K562 (cell line): ENCODE results near the gene PLK5. TPM values are rescaled to one million over a fixed set of nuclear protein-coding genes. Genes with fewer than 3 reads are reported as not detected.

Experiments used
- BCL6 ChIP-seq: fragments of 250-450 bp; sonication (Bioruptor Pico); IDR thresholded peaks from 2 replicates; pipeline ENCODE4 v1.4.0; 2020
- CHD4 ChIP-seq: fragments of 200-600 bp; sonication (generic); IDR thresholded peaks from 3 replicates; pipeline ENCODE4 v1.6.1; 2012; ENCODE audit warnings: low read depth, mild to moderate bottlenecking, mixed read lengths, low read length, inconsistent platforms; ENCODE audit not compliant: insufficient read depth, insufficient replicate concordance, poor library complexity, severe bottlenecking
- CREBBP ChIP-seq: IDR thresholded peaks from one replicate; pipeline ENCODE4 v1.6.1; 2012; ENCODE audit warnings: low read depth, mild to moderate bottlenecking, control low read depth, inconsistent platforms, low read length
- DPF2 ChIP-seq: fragments of 450-650 bp; IDR thresholded peaks from 2 replicates; pipeline ENCODE4 v1.6.1; 2016
- KAT8 ChIP-seq: fragments of 450-650 bp; IDR thresholded peaks from 2 replicates; pipeline ENCODE4 v1.6.1; 2016; ENCODE audit warnings: low read depth, mild to moderate bottlenecking
- MAFF ChIP-seq: IDR thresholded peaks from 2 replicates; pipeline ENCODE4 v1.6.1; 2012; ENCODE audit warnings: low read length, improper control_type of control experiment
- MECOM ChIP-seq: fragments of 250-450 bp; sonication (Bioruptor Pico); IDR thresholded peaks from 2 replicates; pipeline ENCODE4 v1.8.0; 2022; ENCODE audit warnings: inconsistent platforms
- NEUROD1 ChIP-seq: fragments of 150-350 bp; IDR thresholded peaks from 2 replicates; pipeline ENCODE4 v1.6.1; 2014; ENCODE audit warnings: borderline replicate concordance, low read length, low read depth; ENCODE audit not compliant: partially characterized antibody
- NR0B1 ChIP-seq: fragments of 450-650 bp; IDR thresholded peaks from one replicate; pipeline ENCODE4 v1.6.1; 2018; ENCODE audit warnings: mild to moderate bottlenecking, moderate library complexity; ENCODE audit not compliant: partially characterized antibody
- PTRF ChIP-seq: fragments of 450-650 bp; IDR thresholded peaks from 2 replicates; pipeline ENCODE4 v1.6.1; 2016; ENCODE audit warnings: mild to moderate bottlenecking, missing genetic modification characterization, missing compliant biosample characterization
- RCOR1 ChIP-seq, 2 experiments: IDR thresholded peaks; 2 replicates each; pipeline ENCODE4 v1.6.1; 2012; ENCODE audit warnings: low read depth in 2 of 2, low read length in 2 of 2, borderline replicate concordance in 1 of 2, improper control_type of control experiment in 1 of 2
- SMAD2 ChIP-seq: fragments of 150-350 bp; IDR thresholded peaks from 2 replicates; pipeline ENCODE4 v1.6.1; 2014; ENCODE audit warnings: low read depth, mild to moderate bottlenecking, low read length
- SMARCA5 ChIP-seq: fragments of 450-650 bp; IDR thresholded peaks from 2 replicates; pipeline ENCODE4 v1.6.1; 2016
- TEAD2 ChIP-seq: fragments of 450-650 bp; IDR thresholded peaks from 2 replicates; pipeline ENCODE4 v1.6.1; 2016; ENCODE audit warnings: missing genetic modification characterization, control low read depth, missing compliant biosample characterization
- ZBTB7A ChIP-seq: IDR thresholded peaks from 2 replicates; pipeline ENCODE4 v1.6.1; 2011; ENCODE audit warnings: low read depth, mild to moderate bottlenecking, low read length, moderate library complexity, borderline replicate concordance; ENCODE audit not compliant: control insufficient read depth
- ZNF124 ChIP-seq: sonication (generic); formaldehyde crosslinking; IDR thresholded peaks from 2 replicates; pipeline ENCODE4 v1.8.1; 2022; ENCODE audit warnings: missing genetic modification reagents
- ZNF24 ChIP-seq: fragments of 450-650 bp; IDR thresholded peaks from 2 replicates; pipeline ENCODE4 v1.6.1; 2016
- ZNF3 ChIP-seq: fragments of 250-450 bp; sonication (Bioruptor Pico); IDR thresholded peaks from 2 replicates; pipeline ENCODE4 v1.5.0; 2021; ENCODE audit warnings: mild to moderate bottlenecking, moderate library complexity
- ZNF766 ChIP-seq: fragments of 200-800 bp; sonication (Bioruptor generic); conservative IDR thresholded peaks from 2 replicates; pipeline ENCODE4 v1.6.1; 2016; ENCODE audit warnings: missing genetic modification characterization, missing compliant biosample characterization
- ZNF785 ChIP-seq: fragments of 250-450 bp; sonication (Bioruptor Pico); IDR thresholded peaks from 2 replicates; pipeline ENCODE4 v1.4.0; 2020; ENCODE audit warnings: mild to moderate bottlenecking
- polyA plus RNA-seq, 8 experiments: library from polyadenylated mRNA; depleted of rRNA in 4 of 8; stranded (reverse) in 5 of 8; unstranded in 3 of 8; fragments of >200 nt; fragmentation: Nextera tagmentation in 2 of 8; fragmentation: Illumina TruSeq in 1 of 8; extraction: Ambion mirVana in 2 of 8; extraction: Trizol in 1 of 8; gene quantifications; 2 replicates each; pipeline versions ENCODE4 v1.2.1 to v1.2.3, GENCODE V29; 2011 to 2014; ENCODE audit warnings: inconsistent platforms in 1 of 8, missing spikeins in 1 of 8
- total RNA-seq, 7 experiments: library from RNA; depleted of rRNA in 6 of 7; stranded (reverse); fragments of >200 nt in 6 of 7; fragmentation: Illumina TruSeq in 2 of 7; extraction: Trizol in 2 of 7; gene quantifications; 2 replicates each; pipeline versions ENCODE4 v1.2.1 to v1.2.3, GENCODE V29; 2011 to 2021; ENCODE audit warnings: low replicate concordance in 1 of 7
- TF ChIP-seq, protein P1 (sequence below): sonication (generic); formaldehyde crosslinking; IDR thresholded peaks from 2 replicates; pipeline ENCODE4 v1.9.0; 2022; ENCODE audit warnings: mild to moderate bottlenecking, missing genetic modification reagents
- TF ChIP-seq, protein P2 (sequence below): fragments of 250-450 bp; sonication (Bioruptor Pico); IDR thresholded peaks from 2 replicates; pipeline ENCODE4 v1.6.1; 2021; ENCODE audit warnings: mild to moderate bottlenecking
- TF ChIP-seq, protein P3 (sequence below): IDR thresholded peaks from 2 replicates; pipeline ENCODE4 v1.6.1; 2012; ENCODE audit warnings: low read depth, low read length, improper control_type of control experiment, borderline replicate concordance

PLK5 gene
- total and polyA plus RNA-seq, 9 of the 15 experiments (the other 6 are each of a cell fraction or from before 2014, with no cell fraction given): 0.04 to 0.23 (median 0.11) TPM; not detected in 5

DNA sequence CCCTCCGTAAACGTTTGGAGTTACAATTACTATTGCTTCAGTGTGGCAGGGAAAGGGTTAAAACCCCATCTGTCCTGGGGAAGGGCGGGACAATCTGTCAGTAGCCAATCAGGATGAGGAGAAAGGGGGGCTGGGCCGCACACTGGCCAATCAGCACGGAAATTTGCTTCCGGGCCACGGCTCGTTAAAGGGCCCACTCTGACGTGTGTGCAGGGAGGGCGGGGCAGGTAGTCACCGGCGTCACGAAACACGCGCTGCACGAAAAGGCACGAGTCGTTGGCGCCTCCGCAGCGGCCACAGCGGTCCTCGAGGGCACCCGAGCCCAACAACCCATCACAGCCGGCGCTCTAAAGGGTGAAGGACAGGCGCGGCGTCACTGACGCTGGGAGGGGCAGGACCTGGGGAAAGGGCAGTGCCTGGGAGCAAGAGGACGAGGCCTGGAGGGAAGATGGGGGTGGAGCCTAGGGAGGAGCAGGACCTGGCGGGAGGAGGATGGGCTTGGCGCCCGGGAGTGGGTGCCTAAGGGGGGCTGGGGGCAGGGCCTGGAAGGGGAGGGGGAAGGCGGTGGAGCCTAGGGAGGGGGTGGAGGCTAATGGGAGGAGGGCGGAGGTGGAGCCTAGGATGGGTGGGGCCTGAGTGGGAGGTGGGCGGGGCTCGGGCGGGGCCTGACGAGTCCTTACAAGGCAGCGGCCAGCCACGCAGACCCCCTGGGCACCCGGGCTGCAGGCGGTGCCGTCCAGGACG is 15.9 kb upstream of the PLK5 start (continued):
- TF ChIP-seq SMARCA5 (no peak), RCOR1 (IDR thresholded peaks at IDR 0.05; ENCODE audit: borderline replicate concordance in 1 of 2, low read depth in 2 of 2, low read length in 2 of 2) (0 out of 4 replicates have a peak, but pooled peaks of 1 of the 2 experiments have one; percentile 14), ZBTB7A (peak; percentile 84), ZNF24 (no peak), KAT8 (no peak), ZNF124 (CRISPR knock-in tag) (no peak), ZNF766 (CRISPR knock-in tag) (no peak), NR0B1 (no peak), CREBBP (no peak), PTRF (tag) (no peak), MAFF (no peak), ZNF3 (no peak), SMAD2 (no peak), NEUROD1 (peak; percentile 100), TEAD2 (no peak), ZNF785 (CRISPR knock-in tag) (no peak), CHD4 (no peak), MECOM (CRISPR knock-in tag) (no peak), BCL6 (CRISPR knock-in tag) (no peak), DPF2 (no peak)
- TF ChIP-seq, protein P1, sequence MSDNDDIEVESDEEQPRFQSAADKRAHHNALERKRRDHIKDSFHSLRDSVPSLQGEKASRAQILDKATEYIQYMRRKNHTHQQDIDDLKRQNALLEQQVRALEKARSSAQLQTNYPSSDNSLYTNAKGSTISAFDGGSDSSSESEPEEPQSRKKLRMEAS (CRISPR knock-in tag): peak; percentile 96
- TF ChIP-seq, protein P2, sequence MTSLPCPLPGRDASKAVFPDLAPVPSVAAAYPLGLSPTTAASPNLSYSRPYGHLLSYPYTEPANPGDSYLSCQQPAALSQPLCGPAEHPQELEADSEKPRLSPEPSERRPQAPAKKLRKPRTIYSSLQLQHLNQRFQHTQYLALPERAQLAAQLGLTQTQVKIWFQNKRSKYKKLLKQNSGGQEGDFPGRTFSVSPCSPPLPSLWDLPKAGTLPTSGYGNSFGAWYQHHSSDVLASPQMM (CRISPR knock-in tag): no peak
- TF ChIP-seq, protein P3, sequence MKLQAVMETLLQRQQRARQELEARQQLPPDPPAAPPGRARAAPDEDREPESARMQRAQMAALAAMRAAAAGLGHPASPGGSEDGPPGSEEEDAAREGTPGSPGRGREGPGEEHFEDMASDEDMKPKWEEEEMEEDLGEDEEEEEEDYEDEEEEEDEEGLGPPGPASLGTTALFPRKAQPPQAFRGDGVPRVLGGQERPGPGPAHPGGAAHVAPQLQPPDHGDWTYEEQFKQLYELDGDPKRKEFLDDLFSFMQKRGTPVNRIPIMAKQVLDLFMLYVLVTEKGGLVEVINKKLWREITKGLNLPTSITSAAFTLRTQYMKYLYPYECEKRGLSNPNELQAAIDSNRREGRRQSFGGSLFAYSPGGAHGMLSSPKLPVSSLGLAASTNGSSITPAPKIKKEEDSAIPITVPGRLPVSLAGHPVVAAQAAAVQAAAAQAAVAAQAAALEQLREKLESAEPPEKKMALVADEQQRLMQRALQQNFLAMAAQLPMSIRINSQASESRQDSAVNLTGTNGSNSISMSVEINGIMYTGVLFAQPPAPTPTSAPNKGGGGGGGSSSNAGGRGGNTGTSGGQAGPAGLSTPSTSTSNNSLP: no peak
